HepG2 (cell line): Measurements from ENCODE around the gene COL27A1. TPM values are rescaled to one million over a fixed set of nuclear protein-coding genes. Genes with fewer than 3 reads are reported as not detected.

Source experiments
- ARHGAP35 ChIP-seq: sonication (generic); formaldehyde crosslinking; IDR thresholded peaks from 2 replicates; pipeline ENCODE4 v1.9.0; 2022; ENCODE audit warnings: mild to moderate bottlenecking, inconsistent platforms, moderate library complexity, missing genetic modification reagents, borderline replicate concordance
- BHLHE40 ChIP-seq: IDR thresholded peaks from 2 replicates; pipeline ENCODE4 v1.6.1; 2011; ENCODE audit warnings: low read length, improper control_type of control experiment
- DPF2 ChIP-seq: sonication (generic); formaldehyde crosslinking; IDR thresholded peaks from 2 replicates; pipeline ENCODE4 v1.4.0; 2020; ENCODE audit warnings: mild to moderate bottlenecking, low read depth, missing genetic modification reagents, borderline replicate concordance
- ELF3 ChIP-seq: IDR thresholded peaks from 2 replicates; pipeline ENCODE4 v1.6.1; 2016; ENCODE audit warnings: missing genetic modification reagents, missing compliant biosample characterization
- FOSL2 ChIP-seq: sonication (generic); formaldehyde crosslinking; IDR thresholded peaks from 2 replicates; pipeline ENCODE4 v1.4.0; 2020; ENCODE audit warnings: missing genetic modification reagents
- HES4 ChIP-seq: sonication (generic); formaldehyde crosslinking; IDR thresholded peaks from 2 replicates; pipeline ENCODE4 v1.9.0; 2021; ENCODE audit warnings: mild to moderate bottlenecking, missing genetic modification reagents, borderline replicate concordance
- MXI1 ChIP-seq: IDR thresholded peaks from 3 replicates; pipeline ENCODE4 v1.6.1; 2012; ENCODE audit warnings: low read depth, low read length, inconsistent platforms, borderline replicate concordance
- NCOA1 ChIP-seq: sonication (generic); formaldehyde crosslinking; IDR thresholded peaks from 2 replicates; pipeline ENCODE4 v1.9.0; 2021; ENCODE audit warnings: missing genetic modification reagents
- SP4 ChIP-seq: sonication (generic); formaldehyde crosslinking; IDR thresholded peaks from 2 replicates; pipeline ENCODE4 v1.8.1; 2023; ENCODE audit warnings: mild to moderate bottlenecking, missing genetic modification reagents
- YY1 ChIP-seq: IDR thresholded peaks from 2 replicates; pipeline ENCODE4 v1.6.1; 2011; ENCODE audit warnings: low read length, low read depth, moderate library complexity, mild to moderate bottlenecking; ENCODE audit not compliant: insufficient read depth, insufficient replicate concordance
- ZC3H4 ChIP-seq: sonication (generic); formaldehyde crosslinking; IDR thresholded peaks from 2 replicates; pipeline ENCODE4 v1.4.0; 2020; ENCODE audit warnings: missing genetic modification reagents, borderline replicate concordance
- ZFAT ChIP-seq: sonication (generic); formaldehyde crosslinking; conservative IDR thresholded peaks from 2 replicates; pipeline ENCODE4 v1.8.1; 2023; ENCODE audit warnings: missing genetic modification reagents, inconsistent platforms
- ZNF317 ChIP-seq: sonication (generic); formaldehyde crosslinking; IDR thresholded peaks from 2 replicates; pipeline ENCODE4 v1.5.0; 2020; ENCODE audit warnings: mild to moderate bottlenecking, missing genetic modification reagents
- ZNF331 ChIP-seq: sonication (generic); formaldehyde crosslinking; IDR thresholded peaks from 2 replicates; pipeline ENCODE4 v1.4.0; 2020; ENCODE audit warnings: missing genetic modification reagents
- ZNF460 ChIP-seq: sonication (generic); formaldehyde crosslinking; IDR thresholded peaks from 2 replicates; pipeline ENCODE4 v1.5.1; 2020; ENCODE audit warnings: missing genetic modification reagents, mild to moderate bottlenecking, borderline replicate concordance
- ZNF484 ChIP-seq: sonication (generic); formaldehyde crosslinking; IDR thresholded peaks from 2 replicates; pipeline ENCODE4 v1.5.1; 2020; ENCODE audit warnings: mild to moderate bottlenecking, low read depth, missing genetic modification reagents, borderline replicate concordance
- ZNF496 ChIP-seq: sonication (generic); formaldehyde crosslinking; IDR thresholded peaks from 2 replicates; pipeline ENCODE4 v1.8.1; 2023; ENCODE audit warnings: mild to moderate bottlenecking, moderate library complexity, missing genetic modification reagents; ENCODE audit not compliant: insufficient replicate concordance
- ZNF674 ChIP-seq: sonication (generic); formaldehyde crosslinking; IDR thresholded peaks from 2 replicates; pipeline ENCODE4 v1.5.0; 2020; ENCODE audit warnings: low read depth, mild to moderate bottlenecking, missing genetic modification reagents
- ZNF781 ChIP-seq: sonication (generic); formaldehyde crosslinking; IDR thresholded peaks from 2 replicates; pipeline ENCODE4 v1.5.1; 2020; ENCODE audit warnings: borderline replicate concordance, mild to moderate bottlenecking, missing genetic modification reagents; ENCODE audit errors: not compliant biosample characterization
- polyA plus RNA-seq, 8 experiments: library from polyadenylated mRNA; depleted of rRNA in 3 of 8; stranded (reverse) in 7 of 8; unstranded in 1 of 8; fragments of >200 nt; fragmentation: Illumina TruSeq in 4 of 8; extraction: Trizol in 4 of 8; gene quantifications; 2 replicates each; pipeline versions ENCODE4 v1.2.1 to v1.2.3, GENCODE V29; 2011 to 2016; ENCODE audit warnings: low read depth in 4 of 8, missing spikeins in 1 of 8, mixed read lengths in 1 of 8; ENCODE audit not compliant: insufficient read depth in 1 of 8
- total RNA-seq, 5 experiments: library from RNA; depleted of rRNA; stranded (reverse); fragments of >200 nt; fragmentation: Illumina TruSeq; extraction: Trizol; gene quantifications; 2 replicates each; pipeline ENCODE4 v1.2.3, GENCODE V29; 2016; ENCODE audit warnings: low read depth in 1 of 5
- TF ChIP-seq, protein P1 (sequence below): IDR thresholded peaks from 2 replicates; pipeline ENCODE4 v1.4.0; 2020; ENCODE audit warnings: mild to moderate bottlenecking, missing genetic modification reagents
- TF ChIP-seq, protein P2 (sequence below): sonication (generic); formaldehyde crosslinking; IDR thresholded peaks from 2 replicates; pipeline ENCODE4 v1.4.0; 2020; ENCODE audit warnings: mild to moderate bottlenecking, missing genetic modification reagents
- TF ChIP-seq, protein P3 (sequence below): sonication (generic); formaldehyde crosslinking; conservative IDR thresholded peaks from 2 replicates; pipeline ENCODE4 v1.4.0; 2020; ENCODE audit warnings: missing genetic modification reagents

COL27A1 gene
- total and polyA plus RNA-seq, 2 of the 13 experiments (the other 11 are each of a cell fraction or from before 2014, with no cell fraction given) = 71.3 to 89.1 TPM

DNA sequence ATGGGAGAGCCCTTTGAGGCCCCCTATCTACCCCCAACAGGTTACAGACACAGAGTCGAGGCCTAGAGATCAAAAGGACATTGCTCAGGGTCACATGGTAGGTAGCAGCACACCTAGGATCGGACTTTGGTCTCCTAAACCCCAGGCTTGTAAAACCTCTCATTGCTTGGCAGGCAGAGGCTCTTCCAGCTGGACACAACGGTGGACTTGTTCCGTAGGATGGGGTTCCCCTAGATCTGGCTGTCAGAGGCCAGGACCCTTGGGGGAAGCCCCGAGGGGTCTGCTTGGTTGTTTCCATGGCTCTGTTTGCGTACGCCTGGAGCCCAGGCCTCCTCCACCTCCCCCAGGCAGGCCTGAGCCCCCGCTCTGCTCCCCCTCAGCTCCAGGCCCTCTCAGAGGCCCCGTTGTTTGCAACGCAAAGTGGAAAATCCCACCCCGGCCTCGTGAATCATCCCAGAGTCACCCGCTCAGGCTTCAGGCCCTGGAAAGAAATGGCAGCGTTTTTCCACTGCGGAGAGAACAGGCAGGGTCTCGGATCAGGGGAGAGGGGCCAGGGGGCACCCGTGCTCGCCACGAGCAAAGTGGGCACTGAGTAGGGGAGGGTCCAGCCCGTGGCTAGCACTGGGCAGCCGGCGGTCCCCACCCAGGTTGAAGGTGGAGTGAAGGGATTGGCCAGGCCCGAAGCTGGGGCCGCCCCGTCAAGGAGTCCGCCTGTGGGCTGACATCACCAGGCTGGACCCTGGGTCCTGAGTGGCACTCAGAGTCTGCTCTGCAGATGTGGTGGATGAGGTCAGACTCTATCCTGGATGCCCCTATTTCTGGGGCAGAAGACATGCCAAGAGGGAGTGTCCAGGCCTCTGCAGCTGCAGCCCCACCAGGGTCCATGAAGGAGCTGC is 19.8 kb downstream of the COL27A1 start (continued):
- TF ChIP-seq ZNF674 (CRISPR knock-in tag) = no peak
- peak; percentile 74 for TF ChIP-seq SP4 (CRISPR knock-in tag)
- peak; percentile 39; the same call in 1 of the 2 replicates for TF ChIP-seq BHLHE40
- TF ChIP-seq ZNF781 (CRISPR knock-in tag) = no peak
- TF ChIP-seq ARHGAP35 (CRISPR knock-in tag) = no peak; the same call in 1 of the 2 replicates
- TF ChIP-seq ZNF317 (CRISPR knock-in tag) = peak; percentile 86
- no peak for TF ChIP-seq NCOA1 (CRISPR knock-in tag)
- TF ChIP-seq, protein P1, sequence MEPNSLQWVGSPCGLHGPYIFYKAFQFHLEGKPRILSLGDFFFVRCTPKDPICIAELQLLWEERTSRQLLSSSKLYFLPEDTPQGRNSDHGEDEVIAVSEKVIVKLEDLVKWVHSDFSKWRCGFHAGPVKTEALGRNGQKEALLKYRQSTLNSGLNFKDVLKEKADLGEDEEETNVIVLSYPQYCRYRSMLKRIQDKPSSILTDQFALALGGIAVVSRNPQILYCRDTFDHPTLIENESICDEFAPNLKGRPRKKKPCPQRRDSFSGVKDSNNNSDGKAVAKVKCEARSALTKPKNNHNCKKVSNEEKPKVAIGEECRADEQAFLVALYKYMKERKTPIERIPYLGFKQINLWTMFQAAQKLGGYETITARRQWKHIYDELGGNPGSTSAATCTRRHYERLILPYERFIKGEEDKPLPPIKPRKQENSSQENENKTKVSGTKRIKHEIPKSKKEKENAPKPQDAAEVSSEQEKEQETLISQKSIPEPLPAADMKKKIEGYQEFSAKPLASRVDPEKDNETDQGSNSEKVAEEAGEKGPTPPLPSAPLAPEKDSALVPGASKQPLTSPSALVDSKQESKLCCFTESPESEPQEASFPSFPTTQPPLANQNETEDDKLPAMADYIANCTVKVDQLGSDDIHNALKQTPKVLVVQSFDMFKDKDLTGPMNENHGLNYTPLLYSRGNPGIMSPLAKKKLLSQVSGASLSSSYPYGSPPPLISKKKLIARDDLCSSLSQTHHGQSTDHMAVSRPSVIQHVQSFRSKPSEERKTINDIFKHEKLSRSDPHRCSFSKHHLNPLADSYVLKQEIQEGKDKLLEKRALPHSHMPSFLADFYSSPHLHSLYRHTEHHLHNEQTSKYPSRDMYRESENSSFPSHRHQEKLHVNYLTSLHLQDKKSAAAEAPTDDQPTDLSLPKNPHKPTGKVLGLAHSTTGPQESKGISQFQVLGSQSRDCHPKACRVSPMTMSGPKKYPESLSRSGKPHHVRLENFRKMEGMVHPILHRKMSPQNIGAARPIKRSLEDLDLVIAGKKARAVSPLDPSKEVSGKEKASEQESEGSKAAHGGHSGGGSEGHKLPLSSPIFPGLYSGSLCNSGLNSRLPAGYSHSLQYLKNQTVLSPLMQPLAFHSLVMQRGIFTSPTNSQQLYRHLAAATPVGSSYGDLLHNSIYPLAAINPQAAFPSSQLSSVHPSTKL (CRISPR knock-in tag) = peak; percentile 80
- peak; percentile 83 for TF ChIP-seq FOSL2 (CRISPR knock-in tag)
- peak; percentile 33; the same call in 1 of the 2 replicates for TF ChIP-seq ELF3
- TF ChIP-seq ZNF484 = no peak
- peak; percentile 48; the same call in 1 of the 2 replicates for TF ChIP-seq ZC3H4 (CRISPR knock-in tag)
- peak; percentile 58 for TF ChIP-seq YY1
- TF ChIP-seq, protein P2, sequence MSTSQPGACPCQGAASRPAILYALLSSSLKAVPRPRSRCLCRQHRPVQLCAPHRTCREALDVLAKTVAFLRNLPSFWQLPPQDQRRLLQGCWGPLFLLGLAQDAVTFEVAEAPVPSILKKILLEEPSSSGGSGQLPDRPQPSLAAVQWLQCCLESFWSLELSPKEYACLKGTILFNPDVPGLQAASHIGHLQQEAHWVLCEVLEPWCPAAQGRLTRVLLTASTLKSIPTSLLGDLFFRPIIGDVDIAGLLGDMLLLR (CRISPR knock-in tag) = no peak; the same call in 1 of the 2 replicates
- no peak for TF ChIP-seq ZFAT (CRISPR knock-in tag)
- TF ChIP-seq, protein P3, sequence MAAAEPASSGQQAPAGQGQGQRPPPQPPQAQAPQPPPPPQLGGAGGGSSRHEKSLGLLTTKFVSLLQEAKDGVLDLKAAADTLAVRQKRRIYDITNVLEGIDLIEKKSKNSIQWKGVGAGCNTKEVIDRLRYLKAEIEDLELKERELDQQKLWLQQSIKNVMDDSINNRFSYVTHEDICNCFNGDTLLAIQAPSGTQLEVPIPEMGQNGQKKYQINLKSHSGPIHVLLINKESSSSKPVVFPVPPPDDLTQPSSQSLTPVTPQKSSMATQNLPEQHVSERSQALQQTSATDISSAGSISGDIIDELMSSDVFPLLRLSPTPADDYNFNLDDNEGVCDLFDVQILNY (CRISPR knock-in tag) = no peak
- no peak for TF ChIP-seq ZNF496 (CRISPR knock-in tag)
- peak; percentile 51; the same call in 1 of the 2 replicates for TF ChIP-seq DPF2 (CRISPR knock-in tag)
- no peak for TF ChIP-seq HES4 (CRISPR knock-in tag)
- peak; percentile 80 for TF ChIP-seq ZNF331
- TF ChIP-seq ZNF460 (CRISPR knock-in tag) = no peak
- peak; percentile 19; the same call in 1 of the 3 replicates for TF ChIP-seq MXI1
